ENCODE measurements around the gene ANKFY1.

ANKFY1 gene

GRCh38 chr17:4247971-4248388 is 15.8 kb downstream of the ANKFY1 start:
- TF ChIP-seq CTCF (conservative IDR thresholded peaks at IDR 0.05; ENCODE audit: low read depth, low read length) = no peak
- no peak overlapping the region for H3K4me3 ChIP-seq (ENCODE audit: low read depth, low read length)
- peak; percentile 12 for DNase-seq (ENCODE audit: low read depth)

DNA sequence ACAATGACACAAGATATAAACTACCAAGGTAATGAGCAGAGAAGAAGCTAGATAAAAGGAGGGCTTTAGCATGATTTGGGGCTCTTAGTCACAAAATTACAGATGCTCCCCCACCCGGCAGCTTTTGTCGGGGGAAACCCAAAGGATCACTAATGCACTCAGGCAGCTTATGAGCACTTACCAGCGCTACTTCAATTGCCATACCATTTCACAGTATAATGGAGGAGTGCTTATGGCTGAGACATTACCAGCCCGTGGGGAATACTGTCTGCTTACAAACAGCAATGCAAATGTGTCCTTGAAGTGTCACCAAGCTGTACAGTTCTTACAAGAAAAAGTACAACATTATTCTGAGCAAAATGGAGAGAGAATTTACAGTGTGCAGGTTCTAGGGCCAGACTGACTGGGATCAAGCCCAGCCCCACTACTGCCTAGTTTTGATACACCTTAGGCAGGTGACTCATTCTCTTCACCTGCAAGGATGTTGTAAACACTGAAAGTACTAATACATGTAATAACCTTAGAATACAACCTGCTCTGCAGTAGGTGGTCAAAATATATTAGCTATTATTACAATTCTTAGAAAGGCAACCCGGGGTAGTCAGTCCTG is 16.3 kb downstream of the ANKFY1 start:
- no peak for TF ChIP-seq CTCF (conservative IDR thresholded peaks at IDR 0.05; ENCODE audit: low read depth, low read length)
- H3K4me3 ChIP-seq (ENCODE audit: low read depth, low read length) = no peak overlapping the region
- DNase-seq (ENCODE audit: low read depth) = no peak

DNA sequence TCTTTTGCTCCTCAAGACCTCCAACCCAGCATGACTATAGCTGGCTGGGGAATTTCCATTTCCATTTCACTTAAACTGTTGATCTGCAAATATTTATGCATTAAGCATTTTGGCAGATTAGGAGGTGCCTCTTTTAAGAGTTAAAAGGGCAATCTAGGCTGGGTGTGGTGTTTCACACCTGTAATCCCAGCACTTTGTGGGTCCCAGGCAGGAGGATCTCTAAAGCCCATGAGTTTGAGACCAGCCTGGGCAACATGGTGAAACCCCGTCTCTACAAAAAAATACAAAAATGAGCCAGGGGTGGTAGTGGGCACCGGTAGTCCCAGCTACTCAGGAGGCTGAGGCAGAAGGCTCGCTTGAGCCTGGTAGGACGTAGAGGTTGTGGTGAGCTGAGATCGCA is 17.1 kb downstream of the ANKFY1 start:
- no peak for TF ChIP-seq CTCF (conservative IDR thresholded peaks at IDR 0.05; ENCODE audit: low read depth, low read length)
- H3K4me3 ChIP-seq (ENCODE audit: low read depth, low read length) = no peak overlapping the region
- DNase-seq (ENCODE audit: low read depth) = no peak

GRCh38 chr17:4241535-4241934 is 22.2 kb downstream of the ANKFY1 start:
- DNase-seq (ENCODE audit: low read depth) = no peak
- H3K4me3 ChIP-seq (ENCODE audit: low read depth, low read length) = no peak overlapping the region
- TF ChIP-seq CTCF (conservative IDR thresholded peaks at IDR 0.05; ENCODE audit: low read depth, low read length) = no peak

DNA sequence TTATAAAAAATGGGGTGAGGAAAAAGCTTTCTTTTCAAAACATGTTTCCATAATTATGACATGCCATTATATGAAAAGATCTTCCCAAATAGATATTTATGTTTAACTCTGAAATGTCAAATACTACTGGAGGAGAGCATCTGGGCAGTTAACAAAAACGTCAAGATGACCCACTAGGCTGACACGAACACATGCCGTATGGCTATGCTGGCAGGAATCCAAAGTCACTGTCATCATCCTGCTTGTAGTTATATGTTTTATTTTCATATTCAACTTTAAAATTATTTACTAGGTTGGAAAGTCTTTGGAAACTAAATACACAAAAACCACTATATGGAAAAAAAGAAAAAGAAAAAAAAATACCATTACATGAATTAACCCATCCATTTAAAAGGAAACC is 27.3 kb downstream of the ANKFY1 start:
- no peak overlapping the region for H3K4me3 ChIP-seq (ENCODE audit: low read depth, low read length)
- DNase-seq (ENCODE audit: low read depth) = peak; percentile 34
- TF ChIP-seq CTCF (conservative IDR thresholded peaks at IDR 0.05; ENCODE audit: low read depth, low read length) = no peak

- no peak overlapping the region for H3K4me3 ChIP-seq (ENCODE audit: low read depth, low read length)
- TF ChIP-seq CTCF (conservative IDR thresholded peaks at IDR 0.05; ENCODE audit: low read depth, low read length) = no peak
- peak; percentile 56 for DNase-seq (ENCODE audit: low read depth)
Measured at GRCh38 chr17:4235372-4236279, 28.2 kb downstream of the ANKFY1 start.
